Spinal cord (tissue), 10 donors: Measurements from ENCODE around the gene ODAD2. TPM values are rescaled to one million over a fixed set of nuclear protein-coding genes. Genes with fewer than 3 reads are reported as not detected.

Source experiments
- DNase-seq, 6 donors: peaks; one replicate each; pipeline versions ENCODE4 v3.0.0 to v3.0.0-alpha.2; 2013 to 2015; ENCODE audit warnings: low spot score in 6 of 6, low read depth in 4 of 6
- H3K27ac ChIP-seq: one replicate; pipeline ENCODE4 v1.5.1; 2013; ENCODE audit warnings: low read depth, low read length, control low read depth
- H3K27me3 ChIP-seq: one replicate; pipeline ENCODE4 v1.6.1; 2013; ENCODE audit warnings: low read length; ENCODE audit not compliant: control insufficient read depth, insufficient read depth
- H3K36me3 ChIP-seq: one replicate; pipeline ENCODE4 v1.6.1; 2013; ENCODE audit warnings: low read length; ENCODE audit not compliant: control insufficient read depth, insufficient read depth
- H3K4me1 ChIP-seq: one replicate; pipeline ENCODE4 v1.6.1; 2013; ENCODE audit warnings: low read length; ENCODE audit not compliant: control insufficient read depth, insufficient read depth
- H3K4me3 ChIP-seq: one replicate; pipeline ENCODE4 v1.5.1; 2013; ENCODE audit warnings: low read depth, low read length, control low read depth
- H3K9me3 ChIP-seq: one replicate; pipeline ENCODE4 v1.6.1; 2013; ENCODE audit warnings: low read length; ENCODE audit not compliant: control insufficient read depth, insufficient read depth
- WGBS: methylation state at CpG from one replicate; pipeline ENCODE4 v1.1.5; 2013; ENCODE audit warnings: missing lambda C conversion rate; ENCODE audit not compliant: insufficient coverage; 5-methylcytosine and 5-hydroxymethylcytosine counted together
- polyA plus RNA-seq, 2 donors: library from polyadenylated mRNA; unstranded; fragments of 120-200 nt; gene quantifications; one replicate each; pipeline ENCODE4 v1.2.1, GENCODE V29; 2013; ENCODE audit not compliant: insufficient read length in 2 of 2
- total RNA-seq, 2 donors: library from RNA; depleted of rRNA in 1 of 2; stranded (reverse); fragments of 120-200 nt in 1 of 2; fragments of >200 nt in 1 of 2; gene quantifications; one replicate each; pipeline versions ENCODE4 v1.2.3 to v1.2.4, GENCODE V29; 2013 to 2014
- donor health status: healthy.

ODAD2 gene
- total and polyA plus RNA-seq, 4 donors, result 3.9 to 7.0 (median 5.7) TPM

DNA sequence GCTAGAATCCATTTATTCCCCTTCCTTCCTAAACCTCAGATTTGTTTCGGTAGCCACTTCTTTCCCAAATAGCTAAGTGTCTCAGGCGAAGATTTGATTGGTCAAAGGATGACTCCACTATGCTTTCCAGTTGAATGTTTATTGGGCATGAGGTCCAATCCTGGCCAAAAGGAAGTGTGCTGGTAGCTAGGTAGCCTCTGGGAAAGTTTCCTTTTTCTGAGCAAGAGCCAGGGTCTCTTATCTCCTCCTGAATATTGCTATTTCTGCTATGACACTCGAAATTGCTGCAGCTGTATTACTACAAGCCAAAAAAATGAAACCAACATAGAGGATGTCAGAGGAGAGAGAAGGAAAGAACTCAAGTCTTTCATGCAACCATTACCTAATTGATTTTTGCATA, 199.8 kb downstream of the ODAD2 start:
- no peaks in the 10 kb centered on the region for H3K36me3 ChIP-seq
- DNase-seq, result no peak
- no peaks in the 10 kb centered on the region for H3K9me3 ChIP-seq
- no peaks in the 10 kb centered on the region for H3K27me3 ChIP-seq
- no CpG with 5 or more reads among the region's 3 CpGs for WGBS
- H3K4me3 ChIP-seq, result no peak overlapping the region
- H3K27ac ChIP-seq, result no peak overlapping the region
- no peaks in the 10 kb centered on the region for H3K4me1 ChIP-seq

DNA sequence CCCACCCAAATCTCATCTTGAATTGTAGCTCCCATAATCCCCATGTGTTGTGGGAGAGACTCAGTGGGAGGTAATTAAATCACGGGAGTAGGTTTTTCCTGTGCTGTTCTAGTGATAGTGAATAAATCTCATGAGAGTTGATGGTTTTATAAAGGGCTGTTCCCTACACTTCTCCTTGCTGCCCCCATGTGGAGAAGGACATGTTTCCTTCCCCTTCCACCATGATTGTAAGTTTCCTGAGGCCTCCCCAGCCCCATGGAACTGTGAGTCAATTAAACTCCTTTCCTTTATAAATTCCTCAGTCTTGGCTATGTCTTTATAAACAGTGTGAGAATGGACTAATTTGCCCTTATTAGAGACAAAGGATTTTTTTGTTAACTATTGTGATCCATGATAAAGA, 204.7 kb downstream of the ODAD2 start:
- H3K9me3 ChIP-seq, result no peaks in the 10 kb centered on the region
- H3K27me3 ChIP-seq, result no peaks in the 10 kb centered on the region
- H3K36me3 ChIP-seq, result no peaks in the 10 kb centered on the region
- WGBS, result no CpG with 5 or more reads among the region's 1 CpG
- H3K27ac ChIP-seq, result no peak overlapping the region
- no peak for DNase-seq
- H3K4me3 ChIP-seq, result no peak overlapping the region
- H3K4me1 ChIP-seq, result no peaks in the 10 kb centered on the region

GRCh38 chr10:27792216-27792615, 206.7 kb downstream of the ODAD2 start:
- Histone ChIP-seq H3K27ac (no peak overlapping the region), H3K36me3 (no peaks in the 10 kb centered on the region), H3K9me3 (no peaks in the 10 kb centered on the region), H3K4me1 (no peaks in the 10 kb centered on the region), H3K4me3 (no peak overlapping the region), H3K27me3 (no peaks in the 10 kb centered on the region)
- no peak for DNase-seq
- WGBS, result 89% methylated on average over 2 of the region's 2 CpGs

GRCh38 chr10:27784272-27784671, 214.6 kb downstream of the ODAD2 start:
- DNase-seq, result no peak
- no CpG with 5 or more reads among the region's 2 CpGs for WGBS
- Histone ChIP-seq H3K9me3 (no peaks in the 10 kb centered on the region), H3K4me3 (no peak overlapping the region), H3K36me3 (no peaks in the 10 kb centered on the region), H3K4me1 (no peaks in the 10 kb centered on the region), H3K27ac (no peak overlapping the region), H3K27me3 (no peaks in the 10 kb centered on the region)

- no peaks in the 10 kb centered on the region for H3K27me3 ChIP-seq
- H3K4me3 ChIP-seq, result no peak overlapping the region
- H3K27ac ChIP-seq, result no peak overlapping the region
- no peaks in the 10 kb centered on the region for H3K36me3 ChIP-seq
- no peaks in the 10 kb centered on the region for H3K9me3 ChIP-seq
- no CpG with 5 or more reads among the region's 1 CpG for WGBS
- no peaks in the 10 kb centered on the region for H3K4me1 ChIP-seq
- DNase-seq, result no peak
Measured at GRCh38 chr10:27783660-27784059, 215.2 kb downstream of the ODAD2 start.

GRCh38 chr10:27779462-27780015, 219.3 kb downstream of the ODAD2 start:
- no peak overlapping the region for H3K4me3 ChIP-seq
- no peak overlapping the region for H3K27ac ChIP-seq
- no peaks in the 10 kb centered on the region for H3K9me3 ChIP-seq
- H3K36me3 ChIP-seq, result no peaks in the 10 kb centered on the region
- no peak for DNase-seq
- peaks cover 3% of the 10 kb centered on the region for H3K27me3 ChIP-seq
- 79% methylated on average over 9 of the region's 9 CpGs for WGBS
- no peaks in the 10 kb centered on the region for H3K4me1 ChIP-seq

- H3K4me1 ChIP-seq, result no peaks in the 10 kb centered on the region
- H3K4me3 ChIP-seq, result no peak overlapping the region
- no peak overlapping the region for H3K27ac ChIP-seq
- H3K27me3 ChIP-seq, result peaks cover 3% of the 10 kb centered on the region
- 63% methylated on average over 1 of the region's 2 CpGs for WGBS
- no peak for DNase-seq
- H3K36me3 ChIP-seq, result no peaks in the 10 kb centered on the region
- H3K9me3 ChIP-seq, result no peaks in the 10 kb centered on the region
Measured at GRCh38 chr10:27774831-27775230, 224.0 kb downstream of the ODAD2 start.

DNA sequence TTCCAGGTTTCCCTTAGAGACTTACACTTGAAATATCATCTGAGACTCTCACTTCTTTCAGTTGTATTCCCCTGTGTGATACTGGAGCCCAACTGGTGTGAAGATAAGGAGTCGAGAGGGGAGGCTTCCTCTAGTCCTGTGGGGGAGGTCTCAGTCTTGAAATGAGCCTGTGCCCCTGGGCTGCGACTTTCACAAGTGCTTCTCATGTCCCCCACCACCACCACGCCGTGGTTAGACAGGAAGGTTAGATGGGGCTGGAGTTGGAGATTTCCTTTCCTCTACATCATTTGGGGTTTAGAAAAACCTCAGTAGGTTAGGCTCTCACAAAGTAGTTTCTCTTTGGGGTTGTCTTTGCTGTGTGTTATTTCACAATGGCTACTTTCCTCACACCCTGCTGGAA, 227.6 kb downstream of the ODAD2 start:
- WGBS, result no CpG with 5 or more reads among the region's 4 CpGs
- Histone ChIP-seq H3K36me3 (no peaks in the 10 kb centered on the region), H3K27me3 (peaks cover 3% of the 10 kb centered on the region), H3K4me1 (no peaks in the 10 kb centered on the region), H3K27ac (no peak overlapping the region), H3K9me3 (no peaks in the 10 kb centered on the region), H3K4me3 (no peak overlapping the region)
- DNase-seq, result no peak

DNA sequence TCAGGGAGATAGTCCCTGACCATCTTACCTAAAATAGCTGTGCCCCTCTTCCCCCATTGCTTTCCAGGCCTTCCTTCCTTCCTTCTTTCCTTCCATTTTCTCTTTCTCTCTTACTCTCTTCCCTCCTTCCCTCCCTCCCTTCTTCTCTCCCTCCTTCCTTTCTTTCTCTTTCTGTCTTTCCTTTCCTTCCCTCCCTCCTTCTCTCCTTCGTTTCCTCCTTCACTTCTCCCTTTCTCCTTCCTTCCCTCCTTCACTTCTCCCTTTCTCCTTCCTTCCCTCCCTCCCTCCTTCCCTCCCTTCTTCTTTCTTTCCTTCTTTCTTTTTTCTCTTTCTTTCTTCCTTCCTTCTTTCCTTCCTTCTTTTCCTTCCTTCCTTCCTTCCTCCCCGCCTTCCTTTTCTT, 228.7 kb downstream of the ODAD2 start:
- H3K36me3 ChIP-seq, result no peaks in the 10 kb centered on the region
- H3K4me1 ChIP-seq, result no peaks in the 10 kb centered on the region
- no peaks in the 10 kb centered on the region for H3K27me3 ChIP-seq
- H3K27ac ChIP-seq, result no peak overlapping the region
- WGBS, result 84% methylated on average over 2 of the region's 2 CpGs
- DNase-seq, result no peak
- no peaks in the 10 kb centered on the region for H3K9me3 ChIP-seq
- H3K4me3 ChIP-seq, result no peak overlapping the region
